GM19240 (cell line): ENCODE data around the gene NKAIN1.

ENCODE experiments used
- DNase-seq: peaks from one replicate; pipeline ENCODE4 v3.0.0; 2011; ENCODE audit warnings: low spot score; ENCODE audit not compliant: insufficient read length

Gene NKAIN1

GRCh38 chr1:31234123-31234708 is 5.5 kb downstream of the NKAIN1 start:
- DNase-seq: no peak

GRCh38 chr1:31232689-31233088 is 7.0 kb downstream of the NKAIN1 start:
- DNase-seq: no peak

- no peak for DNase-seq
Observed at GRCh38 chr1:31231802-31232201, 7.9 kb downstream of the NKAIN1 start.

GRCh38 chr1:31230378-31230777 is 9.3 kb downstream of the NKAIN1 start:
- DNase-seq: no peak

GRCh38 chr1:31228986-31229385 is 10.7 kb downstream of the NKAIN1 start:
- DNase-seq: no peak

GRCh38 chr1:31227891-31228568 is 11.7 kb downstream of the NKAIN1 start:
- no peak for DNase-seq

- DNase-seq: no peak
Observed at GRCh38 chr1:31224068-31224467, 15.6 kb downstream of the NKAIN1 start.

- DNase-seq: no peak
Observed at GRCh38 chr1:31222176-31222575, 17.5 kb downstream of the NKAIN1 start.

GRCh38 chr1:31221072-31221471 is 18.6 kb downstream of the NKAIN1 start:
- DNase-seq: no peak

GRCh38 chr1:31219489-31219888 is 20.2 kb downstream of the NKAIN1 start:
- DNase-seq: no peak

- DNase-seq: no peak
Observed at GRCh38 chr1:31218705-31219104, 21.0 kb downstream of the NKAIN1 start.

GRCh38 chr1:31216016-31216415 is 23.7 kb downstream of the NKAIN1 start:
- DNase-seq: no peak

GRCh38 chr1:31215065-31215570 is 24.6 kb downstream of the NKAIN1 start:
- DNase-seq: no peak

GRCh38 chr1:31214316-31215064 is 25.2 kb downstream of the NKAIN1 start:
- DNase-seq: no peak

- DNase-seq: no peak
Observed at GRCh38 chr1:31208361-31208945, 31.2 kb downstream of the NKAIN1 start.

- no peak for DNase-seq
Observed at GRCh38 chr1:31207569-31207968, 32.1 kb downstream of the NKAIN1 start.

- no peak for DNase-seq
Observed at GRCh38 chr1:31207046-31207445, 32.6 kb downstream of the NKAIN1 start.

GRCh38 chr1:31203215-31203614 is 36.5 kb downstream of the NKAIN1 start:
- no peak for DNase-seq

- no peak for DNase-seq
Observed at GRCh38 chr1:31201931-31202360, 37.7 kb downstream of the NKAIN1 start.

GRCh38 chr1:31199949-31200348 is 39.7 kb downstream of the NKAIN1 start:
- no peak for DNase-seq

GRCh38 chr1:31199236-31199790 is 40.4 kb downstream of the NKAIN1 start:
- no peak for DNase-seq

- no peak for DNase-seq
Observed at GRCh38 chr1:31198600-31198999, 41.1 kb downstream of the NKAIN1 start.
